Mesothelial cell of epicardium (in vitro differentiated cells): ENCODE measurements around the gene ANKRD66. TPM values are rescaled to one million over a fixed set of nuclear protein-coding genes. Genes with fewer than 3 reads are reported as not detected.

Experiments used
- DNase-seq, 2 experiments: peaks; one replicate each; pipeline ENCODE4 v3.0.0; 2021; ENCODE audit warnings: low spot score in 2 of 2; ENCODE audit not compliant: unreplicated experiment in 2 of 2
- H3K27ac Mint-ChIP-seq: 2 replicates; pipeline ENCODE4 v1.8.0; 2021; ENCODE audit warnings: mixed read lengths
- H3K27me3 Mint-ChIP-seq: 2 replicates; pipeline ENCODE4 v1.8.0; 2021; ENCODE audit warnings: low read depth, mixed read lengths
- H3K36me3 Mint-ChIP-seq: 2 replicates; pipeline ENCODE4 v1.8.0; 2021; ENCODE audit warnings: mixed read lengths
- H3K4me1 Mint-ChIP-seq: 2 replicates; pipeline ENCODE4 v1.8.0; 2021; ENCODE audit warnings: mixed read lengths
- H3K4me3 Mint-ChIP-seq: 2 replicates; pipeline ENCODE4 v1.8.0; 2021; ENCODE audit warnings: mild to moderate bottlenecking, moderate library complexity, mixed read lengths
- H3K9me3 Mint-ChIP-seq: 2 replicates; pipeline ENCODE4 v1.8.0; 2021; ENCODE audit warnings: mixed read lengths
- total RNA-seq: library from RNA; stranded (reverse); gene quantifications from 3 replicates; pipeline ENCODE4 v1.2.1, GENCODE V29; 2021
- TF ChIP-seq, protein P1 (sequence below): fragments of 200-600 bp; sonication (generic); IDR thresholded peaks from one replicate; pipeline ENCODE4 v1.5.0; 2021; ENCODE audit warnings: antibody characterized with exemption; ENCODE audit not compliant: unreplicated experiment

ANKRD66 gene
- total RNA-seq, 1 donor from 2014 or later: not detected

GRCh38 chr6:46788791-46789190, 42.1 kb downstream of the ANKRD66 start:
- no peaks in the 10 kb centered on the region for H3K4me1 Mint-ChIP-seq
- DNase-seq: no peak
- no peaks in the 10 kb centered on the region for H3K9me3 Mint-ChIP-seq
- H3K27ac Mint-ChIP-seq: no peak overlapping the region
- no peaks in the 10 kb centered on the region for H3K27me3 Mint-ChIP-seq
- no peak overlapping the region for H3K4me3 Mint-ChIP-seq
- no peaks in the 10 kb centered on the region for H3K36me3 Mint-ChIP-seq
- TF ChIP-seq, protein P1, sequence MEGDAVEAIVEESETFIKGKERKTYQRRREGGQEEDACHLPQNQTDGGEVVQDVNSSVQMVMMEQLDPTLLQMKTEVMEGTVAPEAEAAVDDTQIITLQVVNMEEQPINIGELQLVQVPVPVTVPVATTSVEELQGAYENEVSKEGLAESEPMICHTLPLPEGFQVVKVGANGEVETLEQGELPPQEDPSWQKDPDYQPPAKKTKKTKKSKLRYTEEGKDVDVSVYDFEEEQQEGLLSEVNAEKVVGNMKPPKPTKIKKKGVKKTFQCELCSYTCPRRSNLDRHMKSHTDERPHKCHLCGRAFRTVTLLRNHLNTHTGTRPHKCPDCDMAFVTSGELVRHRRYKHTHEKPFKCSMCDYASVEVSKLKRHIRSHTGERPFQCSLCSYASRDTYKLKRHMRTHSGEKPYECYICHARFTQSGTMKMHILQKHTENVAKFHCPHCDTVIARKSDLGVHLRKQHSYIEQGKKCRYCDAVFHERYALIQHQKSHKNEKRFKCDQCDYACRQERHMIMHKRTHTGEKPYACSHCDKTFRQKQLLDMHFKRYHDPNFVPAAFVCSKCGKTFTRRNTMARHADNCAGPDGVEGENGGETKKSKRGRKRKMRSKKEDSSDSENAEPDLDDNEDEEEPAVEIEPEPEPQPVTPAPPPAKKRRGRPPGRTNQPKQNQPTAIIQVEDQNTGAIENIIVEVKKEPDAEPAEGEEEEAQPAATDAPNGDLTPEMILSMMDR: no peak

- no peaks in the 10 kb centered on the region for H3K9me3 Mint-ChIP-seq
- no peak overlapping the region for H3K4me3 Mint-ChIP-seq
- no peak overlapping the region for H3K27ac Mint-ChIP-seq
- H3K36me3 Mint-ChIP-seq: no peaks in the 10 kb centered on the region
- no peak for DNase-seq
- TF ChIP-seq, protein P1: no peak
- no peaks in the 10 kb centered on the region for H3K27me3 Mint-ChIP-seq
- H3K4me1 Mint-ChIP-seq: no peaks in the 10 kb centered on the region
Measured at GRCh38 chr6:46789434-46790354, 43.0 kb downstream of the ANKRD66 start.

DNA sequence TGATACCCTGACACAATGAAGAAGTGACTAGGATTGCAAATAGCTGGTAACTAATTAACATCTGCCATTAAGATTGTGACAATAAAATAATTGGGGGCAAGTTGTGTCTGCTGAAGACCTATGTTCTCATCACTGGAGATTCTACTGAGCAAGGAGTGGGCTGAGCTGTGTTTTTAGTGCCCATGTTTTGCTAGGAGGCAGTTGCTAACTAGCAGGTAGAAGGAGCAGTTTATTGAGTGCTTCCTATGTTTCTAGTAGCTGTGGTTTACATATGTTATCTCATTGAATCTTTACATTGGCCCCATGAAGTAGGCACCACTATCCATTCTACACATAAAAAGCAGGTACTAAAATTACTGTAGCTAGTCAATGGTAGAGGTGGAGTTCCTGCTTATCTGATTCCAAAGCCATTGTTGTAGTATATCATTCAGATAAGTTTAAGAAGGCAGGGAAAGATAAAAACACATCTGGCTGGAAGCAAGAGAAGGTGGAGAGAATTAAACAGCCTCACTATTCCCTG, 43.7 kb downstream of the ANKRD66 start:
- Mint-ChIP-seq H3K36me3 (no peaks in the 10 kb centered on the region), H3K9me3 (no peaks in the 10 kb centered on the region), H3K27me3 (no peaks in the 10 kb centered on the region), H3K27ac (no peak overlapping the region), H3K4me3 (no peak overlapping the region), H3K4me1 (no peaks in the 10 kb centered on the region)
- TF ChIP-seq, protein P1: no peak
- no peak for DNase-seq

DNA sequence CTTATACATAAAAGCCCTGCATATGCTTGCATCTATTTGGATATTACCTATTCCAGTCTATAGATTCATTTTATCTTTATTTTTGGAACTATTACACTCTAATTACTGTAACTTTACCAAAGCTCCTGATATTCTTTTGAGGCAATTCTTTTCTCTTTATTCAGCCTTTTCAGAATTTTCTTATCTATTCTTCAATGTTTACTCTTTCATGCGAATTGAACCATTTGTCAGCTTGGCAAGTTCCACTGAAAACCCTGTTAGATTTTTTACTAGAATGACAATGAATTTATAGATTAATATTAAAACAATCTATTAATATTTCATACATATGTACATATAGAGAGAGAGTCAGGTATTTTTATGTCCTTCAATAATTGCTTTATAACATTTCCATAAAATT, 45.9 kb downstream of the ANKRD66 start:
- H3K36me3 Mint-ChIP-seq: no peaks in the 10 kb centered on the region
- TF ChIP-seq, protein P1: no peak
- H3K4me1 Mint-ChIP-seq: no peaks in the 10 kb centered on the region
- H3K4me3 Mint-ChIP-seq: no peak overlapping the region
- H3K9me3 Mint-ChIP-seq: no peaks in the 10 kb centered on the region
- no peak overlapping the region for H3K27ac Mint-ChIP-seq
- DNase-seq: no peak
- H3K27me3 Mint-ChIP-seq: no peaks in the 10 kb centered on the region

DNA sequence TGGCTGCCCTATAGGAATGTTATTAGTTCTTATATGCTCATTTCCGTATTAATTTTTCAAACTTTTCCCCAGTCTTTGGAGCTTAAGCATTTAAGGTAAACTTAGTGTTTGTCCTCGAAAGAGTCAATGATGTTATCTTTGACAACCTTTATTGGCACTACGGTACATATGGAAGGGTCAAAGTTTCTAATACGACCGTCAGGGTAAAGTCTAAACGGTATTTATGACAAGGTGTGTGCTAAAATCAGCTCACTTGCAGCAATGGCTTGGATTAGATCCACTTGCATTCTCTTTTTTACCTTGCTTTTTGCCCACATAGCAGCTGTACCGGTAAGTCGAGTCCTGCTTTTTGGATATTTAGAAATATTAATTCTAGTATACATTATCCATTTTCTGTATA, 46.4 kb downstream of the ANKRD66 start, which contains the start of gene MEP1A:
Gene MEP1A, plus strand, starts transcription at position 252 of the 400 bp plus-strand sequence. Its CDS starts 10 bp downstream, at position 262.
- Mint-ChIP-seq H3K9me3 (no peaks in the 10 kb centered on the region), H3K4me3 (no peak within 1 kb of the TSS), H3K36me3 (no peaks in the 10 kb centered on the region), H3K27ac (no peak within 1 kb of the TSS), H3K27me3 (no peaks in the 10 kb centered on the region), H3K4me1 (no peaks in the 10 kb centered on the region)
- TF ChIP-seq, protein P1: no peak
- DNase-seq: no peak
